ENCODE results near the gene TAS2R20.
"Not testable (repeated sequence)": the region's sequence is repeated elsewhere in the genome, so short reads cannot be mapped to it uniquely, and the experiment has no call there.

TAS2R20 gene, protein sequence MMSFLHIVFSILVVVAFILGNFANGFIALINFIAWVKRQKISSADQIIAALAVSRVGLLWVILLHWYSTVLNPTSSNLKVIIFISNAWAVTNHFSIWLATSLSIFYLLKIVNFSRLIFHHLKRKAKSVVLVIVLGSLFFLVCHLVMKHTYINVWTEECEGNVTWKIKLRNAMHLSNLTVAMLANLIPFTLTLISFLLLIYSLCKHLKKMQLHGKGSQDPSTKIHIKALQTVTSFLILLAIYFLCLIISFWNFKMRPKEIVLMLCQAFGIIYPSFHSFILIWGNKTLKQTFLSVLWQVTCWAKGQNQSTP

DNA sequence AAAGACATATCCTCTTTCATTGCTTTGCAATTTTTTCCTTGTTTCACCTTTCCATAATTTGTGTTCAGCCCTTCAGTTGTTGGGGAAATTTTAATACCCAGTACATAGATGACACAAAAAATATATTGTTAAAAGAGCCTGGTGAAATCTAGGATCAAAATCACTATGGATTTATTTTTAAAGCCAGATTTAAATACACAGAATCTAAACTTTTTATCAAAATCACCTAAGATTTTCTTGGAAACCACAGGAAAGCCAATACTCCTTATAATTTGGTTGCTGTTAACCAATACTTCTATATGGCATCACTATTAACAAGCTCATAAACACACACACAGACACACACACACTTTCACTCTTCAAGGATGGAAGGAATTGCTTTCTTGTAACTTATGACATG is at the start of gene TAS2R20:
TSS of gene TAS2R20 (minus strand) at position 101 of the 400 bp plus-strand sequence. CDS start 429 bp downstream, outside the sequence.
- DNase-seq = no peak

DNA sequence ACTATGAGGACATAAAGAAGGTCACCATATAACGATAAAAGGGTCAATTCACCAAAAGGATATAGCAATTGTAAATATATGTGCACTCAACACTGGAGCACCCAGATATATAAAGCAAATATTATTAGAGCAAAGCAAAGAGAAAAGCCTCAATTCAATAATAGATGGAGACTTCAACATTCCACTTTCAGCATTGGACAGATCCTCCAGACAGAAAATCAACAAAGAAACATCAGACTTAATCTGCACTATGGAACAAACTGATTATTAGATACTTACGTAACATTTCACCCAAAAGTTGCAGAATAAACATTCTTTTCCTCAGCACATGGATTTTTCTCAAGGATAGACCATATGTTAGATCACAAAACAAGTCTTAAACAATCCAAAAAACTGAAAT is 43.3 kb upstream of the TAS2R20 start:
- DNase-seq = not testable (repeated sequence)

DNA sequence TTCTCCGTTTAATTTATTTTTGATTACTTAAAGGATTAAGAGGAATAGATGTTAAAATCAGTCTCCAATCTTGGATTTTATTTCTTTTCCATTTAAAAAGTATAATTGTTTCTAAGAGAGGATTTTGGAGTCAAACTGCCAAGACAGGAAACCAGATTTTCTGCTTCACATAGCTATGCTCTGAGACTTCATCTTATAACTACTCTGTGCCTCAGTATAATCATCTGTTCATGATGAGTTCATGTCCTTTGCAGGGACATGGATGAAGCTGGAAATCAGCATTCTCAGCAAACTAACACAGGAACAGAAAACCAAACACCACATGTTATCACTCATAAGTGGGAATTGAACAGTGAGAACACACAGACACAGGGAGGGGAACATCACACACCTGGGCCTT is 42.1 kb upstream of the TAS2R20 start:
- DNase-seq = no peak

DNA sequence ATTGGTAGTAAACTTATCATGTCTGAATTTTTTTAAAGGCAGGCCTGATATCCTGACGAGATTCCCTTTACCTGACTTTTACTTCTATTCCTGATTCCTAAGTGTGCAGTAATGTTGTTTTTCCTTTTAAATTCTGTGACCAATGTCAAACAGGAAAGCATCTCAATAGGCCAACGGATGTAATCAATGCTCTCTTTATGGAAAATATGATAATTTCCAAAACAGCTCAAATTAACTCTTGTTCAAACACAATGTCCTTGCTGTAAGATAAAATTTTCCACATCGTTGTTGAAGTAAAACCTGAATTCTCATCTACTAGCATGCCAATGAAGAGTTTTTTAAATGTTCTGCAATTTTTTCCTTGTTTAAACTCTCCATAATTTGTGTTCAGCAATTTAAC is 41.1 kb upstream of the TAS2R20 start:
- no peak for DNase-seq

DNA sequence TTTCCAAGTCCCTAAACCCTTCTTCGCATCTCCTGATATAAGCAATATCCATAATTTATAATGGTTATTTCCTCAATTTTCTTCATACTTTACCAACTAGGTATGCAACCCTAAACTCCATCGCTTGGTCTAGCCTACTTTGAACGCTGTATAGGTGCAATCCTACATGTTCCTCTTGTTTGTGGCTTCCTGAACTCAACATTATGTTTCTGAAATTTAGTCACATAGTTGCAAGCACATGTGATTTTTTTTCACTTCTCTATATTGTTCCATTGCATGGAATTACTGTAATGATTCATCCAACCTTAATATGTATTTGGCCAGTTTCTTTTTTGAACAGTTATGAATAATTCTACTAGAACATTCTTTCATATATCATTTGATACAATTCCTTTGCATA is 35.9 kb upstream of the TAS2R20 start:
- DNase-seq = not testable (repeated sequence)

DNA sequence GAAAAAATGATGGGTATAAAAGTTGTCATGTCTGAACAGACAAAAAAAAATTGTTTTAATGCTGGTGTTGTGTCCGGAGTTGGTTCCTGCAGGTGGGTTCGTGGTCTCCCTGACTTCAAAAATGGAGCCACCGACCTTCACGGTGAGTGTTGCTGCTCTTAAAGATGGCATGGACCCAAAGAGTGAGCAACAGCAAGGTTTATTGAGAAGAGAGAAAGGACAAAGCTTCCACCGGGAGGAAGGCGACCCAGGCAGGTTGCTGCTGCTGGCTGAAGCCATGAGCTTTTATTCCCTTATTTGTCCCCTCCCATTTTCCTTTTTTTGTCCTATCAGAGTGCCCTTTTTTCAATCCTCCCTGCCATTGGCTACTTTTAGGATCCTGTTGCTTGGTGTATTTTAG is 33.2 kb upstream of the TAS2R20 start, which contains the start of gene TAS2R31:
TSS of gene TAS2R31 (minus strand) at position 101 of the 400 bp plus-strand sequence. CDS start at position 29, 72 bp downstream.
- DNase-seq = no peak

DNA sequence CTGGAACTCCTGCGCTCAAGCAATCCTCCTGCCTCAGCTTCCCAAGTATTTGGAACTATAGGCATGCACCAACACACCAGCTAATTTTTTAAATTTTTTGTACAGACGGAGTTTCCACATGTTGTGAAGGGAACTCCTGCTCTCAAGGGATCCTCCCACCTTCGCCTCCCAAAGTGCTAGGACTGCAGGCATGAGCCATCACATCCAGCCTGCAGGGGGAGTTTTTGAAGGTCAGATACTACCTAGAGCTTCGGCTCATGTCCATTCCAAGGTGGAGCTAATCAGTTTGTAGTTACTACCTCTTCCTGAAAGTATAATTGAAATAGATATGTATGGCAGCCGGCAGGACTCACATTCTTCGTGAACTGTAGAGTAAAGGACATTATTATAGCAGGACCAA is 28.0 kb upstream of the TAS2R20 start:
- DNase-seq = no peak

DNA sequence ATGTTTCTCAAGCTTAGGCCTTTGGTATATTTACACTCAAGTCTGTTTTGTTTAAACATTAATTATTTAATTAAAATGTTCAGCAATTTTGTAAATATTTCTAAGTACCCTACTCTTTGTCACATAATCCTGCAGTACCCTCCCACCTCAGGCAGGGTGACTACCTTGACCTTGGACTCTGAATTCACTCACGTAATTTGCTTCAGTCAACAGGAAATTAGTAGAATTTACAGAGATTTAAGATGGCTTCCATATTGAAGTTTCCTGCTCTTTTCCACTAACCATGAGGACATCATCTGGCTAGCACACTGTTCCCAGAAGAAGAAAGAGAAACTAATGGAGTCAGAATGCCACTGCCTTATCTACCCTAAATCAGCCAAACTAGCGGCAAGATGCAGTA is 25.3 kb upstream of the TAS2R20 start:
- DNase-seq = no peak

DNA sequence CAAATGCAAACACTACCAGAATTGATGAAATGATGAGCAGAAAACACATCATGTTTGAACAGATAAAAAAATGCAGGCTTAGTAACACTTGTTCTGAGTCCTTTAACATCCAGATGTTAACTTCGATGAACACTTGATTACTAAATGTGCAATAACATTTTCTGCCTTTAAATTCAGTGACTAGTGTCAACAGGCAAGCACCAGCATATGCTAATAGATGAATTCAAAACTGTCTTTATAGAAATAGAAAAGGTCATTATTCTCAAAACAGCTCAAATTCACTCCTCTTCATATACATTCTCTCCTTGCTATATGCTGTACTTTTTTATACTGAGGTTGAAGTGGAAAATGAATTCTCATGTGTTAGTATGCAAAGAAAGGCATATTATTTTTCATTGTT is 24.4 kb upstream of the TAS2R20 start, which contains the start of gene TAS2R19:
TSS of gene TAS2R19 (minus strand) at position 101 of the 400 bp plus-strand sequence. CDS start at position 52, 49 bp downstream.
- DNase-seq = no peak

DNA sequence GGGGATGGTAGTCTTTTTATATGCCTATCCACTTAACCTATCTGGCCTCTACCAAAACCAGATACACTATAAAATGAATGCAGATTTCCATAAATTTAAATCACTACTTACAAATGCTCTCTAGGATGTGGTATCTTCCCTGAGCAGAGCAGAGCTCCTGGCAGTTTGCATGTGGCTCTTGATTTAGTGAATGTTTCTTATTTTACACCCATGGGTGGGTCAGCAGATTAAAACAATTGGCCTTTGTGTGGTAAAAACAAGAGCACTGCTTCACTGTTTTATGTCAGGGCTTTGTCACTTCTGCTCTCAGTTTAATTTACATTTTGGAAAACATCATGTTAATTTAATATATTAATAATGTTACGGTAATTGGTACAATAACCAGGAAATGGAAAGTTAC is 18.8 kb upstream of the TAS2R20 start:
- no peak for DNase-seq

DNA sequence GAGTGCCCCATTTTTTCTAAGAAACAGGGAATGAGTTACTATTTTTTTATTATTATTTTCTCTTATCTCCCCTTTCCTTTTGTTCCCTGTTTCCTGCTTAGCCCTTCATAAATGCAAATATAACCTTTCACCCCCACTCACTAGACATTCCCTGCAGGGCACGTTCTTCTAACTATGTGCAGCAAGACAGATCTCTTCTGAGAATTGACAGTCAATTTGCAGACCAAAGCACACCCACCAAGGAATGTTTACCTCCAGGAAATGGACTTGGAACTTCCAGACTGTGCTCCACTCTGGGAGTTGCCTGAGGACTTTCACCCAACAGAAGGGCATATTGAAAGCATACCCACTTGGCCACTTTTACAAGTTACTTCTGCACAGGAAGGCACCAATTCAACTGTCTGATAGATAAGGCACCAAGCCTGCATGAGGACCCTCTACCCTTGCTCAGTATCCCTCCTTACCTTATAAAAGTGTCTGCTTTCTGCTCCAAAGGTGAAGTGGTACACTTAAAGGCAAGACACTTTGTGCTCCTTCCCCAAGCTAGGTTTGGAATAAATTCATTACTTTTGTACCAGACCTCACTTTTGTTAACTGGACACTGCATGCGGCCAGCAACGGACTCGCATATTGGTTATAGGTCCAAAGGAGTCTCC is 17.8 kb upstream of the TAS2R20 start:
- DNase-seq = no peak

DNA sequence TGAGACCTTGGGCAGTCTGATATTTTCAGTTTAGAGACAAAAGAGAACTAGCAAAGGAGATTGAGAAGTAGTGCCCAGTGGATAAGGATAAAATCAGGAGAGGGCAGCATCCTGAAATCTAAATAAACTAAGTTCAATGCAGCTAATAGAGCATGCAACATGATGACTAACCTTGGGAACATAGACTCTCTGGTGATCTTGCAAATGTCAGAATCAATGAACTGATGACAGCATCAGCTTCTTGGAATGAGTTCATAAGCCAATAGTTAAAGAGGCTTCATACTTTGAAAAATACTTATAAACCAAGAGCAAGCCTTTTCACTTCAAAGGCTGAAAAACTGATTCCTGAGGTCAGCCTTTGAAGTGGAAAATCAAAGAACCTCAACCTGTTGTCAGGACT is 16.1 kb upstream of the TAS2R20 start:
- DNase-seq = no peak

DNA sequence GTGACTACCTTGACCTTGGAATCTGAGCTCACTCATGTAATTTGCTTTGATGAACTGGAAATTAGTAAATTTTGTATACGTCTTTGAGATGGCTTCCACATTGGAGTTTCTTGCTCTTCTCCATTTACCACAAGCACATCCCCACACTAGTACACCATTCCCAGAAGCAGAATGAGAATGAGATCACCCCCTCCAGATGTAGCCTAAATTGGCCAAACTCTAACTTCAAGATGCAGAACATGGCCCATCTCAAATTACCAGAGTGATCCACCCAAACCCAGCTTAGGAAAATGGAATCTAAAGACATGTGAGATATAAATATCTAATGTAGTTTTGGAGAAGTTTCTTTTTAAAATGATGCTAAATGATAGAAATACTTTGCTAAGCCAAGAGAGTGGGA is 9.5 kb upstream of the TAS2R20 start:
- no peak for DNase-seq

DNA sequence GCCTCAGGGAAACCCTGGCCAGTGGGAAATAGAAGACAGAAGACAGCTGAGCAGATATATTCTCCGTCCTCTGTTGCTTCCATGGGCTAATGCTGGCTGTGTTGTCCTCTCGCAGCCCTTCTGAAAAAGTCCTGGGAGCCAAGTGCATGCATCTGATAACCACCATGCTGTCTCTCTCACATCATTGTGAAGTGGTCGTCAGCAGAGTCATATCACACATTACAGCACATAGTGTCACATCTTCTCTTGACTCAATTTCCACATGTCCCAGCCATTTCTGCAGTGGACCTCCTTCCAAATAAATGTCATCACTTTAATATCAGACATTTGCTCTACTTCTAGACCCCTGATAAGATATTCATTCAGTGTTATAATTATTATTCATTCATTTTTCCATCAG is 3.8 kb downstream of the TAS2R20 start:
- no peak for DNase-seq

DNA sequence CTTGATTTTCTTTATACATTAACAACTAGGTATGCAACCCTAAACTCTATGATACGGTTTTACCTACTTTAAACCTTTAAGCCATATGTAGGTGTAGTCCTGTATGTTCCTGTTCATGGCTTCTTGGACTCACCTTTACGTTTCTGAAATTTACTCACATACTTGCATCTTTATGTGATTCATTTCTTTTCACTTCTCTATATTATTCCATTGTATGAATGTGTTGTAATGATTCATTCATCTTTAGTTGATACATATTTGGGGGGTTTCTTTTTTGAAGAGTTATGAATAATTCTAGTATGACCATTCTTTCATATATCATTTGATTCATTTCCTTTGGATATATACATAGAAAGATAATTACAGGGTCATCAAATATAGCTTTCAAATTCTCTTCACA is 9.0 kb downstream of the TAS2R20 start:
- DNase-seq = no peak

DNA sequence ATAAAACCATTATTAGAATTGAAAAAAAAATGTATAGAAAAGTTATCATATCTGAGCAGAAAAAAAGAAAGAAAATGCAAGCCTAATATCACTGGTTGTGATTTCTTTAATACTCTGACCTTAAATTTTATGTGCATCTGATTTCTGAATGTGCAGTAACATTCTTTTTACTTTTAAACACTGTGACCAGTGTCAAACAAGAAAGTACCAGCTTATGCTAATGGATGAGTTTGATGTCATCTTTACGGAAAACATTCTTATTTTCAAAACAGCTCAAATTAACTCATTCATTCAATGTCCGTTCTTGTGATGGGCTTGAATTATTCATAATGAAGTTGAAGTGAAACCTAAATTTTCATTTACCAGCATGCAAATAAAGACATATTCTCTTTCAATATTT is 11.3 kb downstream of the TAS2R20 start, which contains the start of gene TAS2R50:
TSS of gene TAS2R50 (minus strand) at position 101 of the 400 bp plus-strand sequence. CDS start at position 49, 52 bp downstream.
- DNase-seq = no peak

DNA sequence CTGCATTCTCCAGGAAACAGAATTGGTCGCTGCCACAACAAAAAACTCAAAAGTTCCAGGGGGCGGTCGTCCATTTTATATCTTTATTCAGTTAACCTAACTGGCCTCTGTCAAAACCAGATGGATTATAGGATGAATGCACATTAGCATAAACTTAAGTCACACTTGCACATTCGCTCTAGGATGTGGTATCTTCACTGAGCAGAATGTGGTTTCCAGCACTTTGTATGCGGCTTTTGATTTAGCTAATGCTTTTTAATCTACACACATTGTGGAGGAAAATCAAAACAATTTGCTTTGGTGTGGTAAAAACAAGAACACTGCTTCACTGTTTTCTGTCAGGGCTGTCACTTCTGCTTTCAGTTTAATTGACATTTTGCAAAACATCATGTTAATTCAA is 15.9 kb downstream of the TAS2R20 start:
- peak; percentile 4 for DNase-seq

DNA sequence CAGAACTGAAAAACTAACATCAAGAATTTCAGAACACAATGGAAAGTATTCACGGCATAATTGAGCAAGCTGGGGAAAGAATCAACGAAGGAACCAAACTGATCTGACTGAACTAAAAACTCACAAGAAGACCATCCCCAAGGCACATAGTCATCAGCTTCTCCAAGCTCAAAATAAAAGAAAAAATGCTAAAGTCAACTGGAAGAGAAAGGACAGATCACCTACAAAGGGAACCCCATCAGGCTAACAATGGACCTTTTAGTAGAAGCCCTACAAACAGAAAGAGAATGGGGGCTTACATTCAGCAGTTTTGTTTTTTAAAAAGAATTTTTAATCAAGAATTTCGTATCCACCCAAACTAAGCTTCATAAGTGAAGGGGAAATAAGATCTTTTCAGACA is 23.1 kb downstream of the TAS2R20 start:
- no peak for DNase-seq

DNA sequence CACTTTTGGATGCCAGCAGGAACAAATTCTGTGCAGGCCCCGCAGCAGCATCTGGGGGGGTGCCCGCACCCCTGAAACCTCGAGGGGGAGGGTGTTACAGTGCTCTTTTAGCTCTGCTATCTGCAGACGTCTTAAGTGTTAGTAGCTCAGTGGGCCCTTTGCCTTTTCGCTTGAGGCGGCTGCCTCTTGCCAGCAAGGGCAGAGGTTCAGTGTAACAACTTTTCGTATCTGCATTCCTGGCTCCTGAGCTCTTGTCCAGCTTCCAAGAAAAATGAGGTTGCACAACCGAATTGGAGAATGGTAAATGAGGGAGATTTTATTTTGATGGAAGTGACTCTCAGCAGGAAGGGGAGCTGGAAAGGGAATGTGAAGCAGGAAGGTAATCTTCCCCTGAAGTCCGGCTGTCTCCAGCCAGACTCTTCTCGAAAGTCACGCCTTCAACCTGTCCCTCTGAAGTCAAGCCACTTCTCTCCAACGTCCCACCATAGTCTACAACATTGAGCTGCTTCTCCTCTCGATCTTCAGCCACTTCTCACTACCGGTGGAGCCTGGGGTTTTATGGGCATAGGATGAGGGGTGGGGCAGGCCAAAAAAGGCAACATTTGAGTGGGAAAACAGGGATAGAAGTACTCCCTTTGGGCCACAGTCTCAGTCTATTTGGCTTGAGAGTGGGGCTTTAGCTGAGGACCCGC is 29.2 kb downstream of the TAS2R20 start:
- no peak for DNase-seq

DNA sequence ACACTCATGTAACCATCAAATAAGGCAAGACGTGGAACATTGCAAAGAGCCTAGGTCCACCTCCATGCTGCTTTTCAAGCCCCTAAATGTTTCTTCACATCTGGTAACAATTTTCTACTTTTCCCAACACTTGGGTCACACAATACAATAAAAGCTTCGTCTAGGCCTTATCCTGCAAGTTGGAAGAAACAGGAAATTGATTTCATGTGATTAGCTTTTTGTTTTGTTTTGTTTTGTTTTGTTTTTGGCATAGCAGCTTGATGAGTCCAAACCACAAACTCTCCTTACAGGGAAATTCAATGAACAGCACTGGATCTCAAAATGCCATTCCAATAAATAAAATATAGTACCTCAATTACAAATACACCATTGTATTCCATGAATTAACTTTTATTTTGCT is 30.7 kb downstream of the TAS2R20 start:
- no peak for DNase-seq

DNA sequence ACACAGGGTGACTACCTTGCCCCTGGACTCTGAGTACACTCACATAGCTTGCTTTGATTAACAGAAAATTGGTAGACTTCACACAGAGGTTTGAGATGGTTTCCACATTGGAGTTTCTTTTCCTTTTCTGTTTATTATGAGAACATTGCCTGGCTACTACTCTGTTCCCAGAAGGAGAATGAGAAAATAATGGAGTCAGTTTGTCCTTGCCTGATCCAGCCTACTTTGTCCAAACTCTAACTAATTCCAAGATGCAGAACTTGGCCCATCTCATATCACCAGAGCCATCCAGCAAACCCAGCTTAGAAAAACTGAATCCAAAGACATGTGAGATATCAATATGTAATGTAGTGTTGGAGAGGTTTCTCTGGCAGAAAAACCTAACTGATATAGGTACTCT is 31.8 kb downstream of the TAS2R20 start:
- no peak for DNase-seq

DNA sequence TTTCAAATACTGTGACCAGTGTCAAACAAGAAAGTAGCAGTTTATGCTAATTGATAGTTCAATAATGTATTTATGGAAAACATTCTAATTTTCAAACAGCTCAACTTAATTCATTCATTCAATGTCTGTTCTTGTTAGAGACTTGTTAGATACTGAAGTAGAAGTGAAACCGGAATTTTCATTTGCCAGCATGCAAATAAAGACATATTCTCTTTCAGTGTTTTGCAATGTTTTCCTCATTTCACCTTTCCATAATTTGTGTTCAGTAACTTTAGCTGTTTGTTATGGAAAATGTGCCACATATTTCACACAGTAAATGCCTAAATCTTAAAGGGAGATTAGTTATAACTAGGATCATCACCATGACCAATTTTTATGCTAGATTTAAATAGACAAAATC is 32.6 kb downstream of the TAS2R20 start:
- no peak for DNase-seq

DNA sequence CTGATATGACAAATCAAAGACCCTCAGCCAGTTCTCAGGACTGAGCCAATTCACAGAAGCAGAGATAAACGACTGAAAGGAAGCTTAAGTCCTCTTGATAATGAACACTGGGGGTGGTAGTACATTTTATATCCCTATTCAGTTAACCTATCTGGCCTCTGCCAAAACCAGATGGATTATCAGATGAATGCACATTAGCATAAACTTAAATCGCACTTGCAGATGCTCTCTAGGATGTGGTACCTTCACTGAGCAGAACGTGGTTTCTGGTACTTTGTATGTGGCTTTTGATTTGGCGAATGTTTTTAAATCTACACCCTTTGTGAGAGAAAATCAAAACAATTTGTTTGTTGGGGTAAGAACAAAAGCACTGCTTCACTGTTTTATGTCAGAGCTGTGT is 37.9 kb downstream of the TAS2R20 start:
- DNase-seq = no peak

DNA sequence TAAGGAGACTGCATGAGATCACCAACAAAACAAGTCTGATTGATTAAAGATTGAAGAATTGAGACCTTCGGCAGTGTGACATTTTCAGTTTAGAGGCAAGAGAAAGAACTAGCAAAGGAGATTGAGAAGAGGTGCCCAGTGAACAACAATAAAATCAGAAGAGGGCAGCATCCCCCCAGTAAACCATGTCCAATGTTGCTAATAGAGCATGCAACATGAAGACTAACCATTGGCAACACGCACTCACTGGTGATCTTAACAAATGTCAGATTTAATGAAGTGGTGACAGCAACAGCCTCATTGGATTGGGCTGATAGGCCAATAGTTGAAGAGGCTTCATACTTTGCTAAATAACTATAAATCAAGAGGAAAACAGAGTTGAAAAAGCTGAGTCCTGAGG is 38.3 kb downstream of the TAS2R20 start:
- DNase-seq = no peak

All from CD4-positive, alpha-beta T cell treated with Interferon gamma for 1 hour (primary cell).